Vagina (tissue), 2 donors: ENCODE results near the gene YIPF7.

ENCODE experiments used
- CTCF ChIP-seq, 3 experiments: fragments of 450-650 bp in 2 of 3; fragments of 200-600 bp in 1 of 3; sonication (generic) in 1 of 3; IDR thresholded peaks; one replicate each; pipeline ENCODE4 v1.5.1; 2017 to 2019; ENCODE audit warnings: antibody characterized with exemption in 3 of 3, mild to moderate bottlenecking in 2 of 3, moderate library complexity in 2 of 3
- POLR2A ChIP-seq, 2 donors: fragments of 450-650 bp; IDR thresholded peaks; one replicate each; pipeline ENCODE4 v1.6.1; 2017; ENCODE audit warnings: antibody characterized with exemption in 2 of 2, mild to moderate bottlenecking in 2 of 2, moderate library complexity in 2 of 2
- POLR2AphosphoS5 ChIP-seq, 2 donors: sonication (generic); formaldehyde crosslinking; IDR thresholded peaks; one replicate each; pipeline ENCODE4 v1.9.0; 2017; ENCODE audit warnings: antibody characterized with exemption in 2 of 2, mild to moderate bottlenecking in 2 of 2, low read depth in 1 of 2; ENCODE audit not compliant: insufficient read depth in 1 of 2

GRCh38 chr4:44679060-44679459, 27.6 kb upstream of the YIPF7 start:
- TF ChIP-seq POLR2AphosphoS5 (IDR thresholded peaks at IDR 0.05; ENCODE audit: insufficient read depth in 1 of 2, low read depth in 1 of 2) (no peak), CTCF (IDR thresholded peaks at IDR 0.05) (no peak), POLR2A (IDR thresholded peaks at IDR 0.05) (no peak)
